HG02885 (cell line): ENCODE results near the gene UBE2V1.
"Not testable (repeated sequence)": the region's sequence is repeated elsewhere in the genome, so short reads cannot be mapped to it uniquely, and the experiment has no call there.

ENCODE experiments used
- ATAC-seq: cut with Tn5 transposase; IDR thresholded peaks from one replicate; pipeline ENCODE4 v1.9.1; 2021; ENCODE audit warnings: mild to moderate bottlenecking; ENCODE audit not compliant: unreplicated experiment, poor library complexity

Gene UBE2V1

GRCh38 chr20:50138479-50139393 is 25.8 kb upstream of the UBE2V1 start:
- ATAC-seq = no peak

GRCh38 chr20:50138120-50138478 is 25.1 kb upstream of the UBE2V1 start:
- no peak for ATAC-seq

GRCh38 chr20:50137702-50138101 is 24.8 kb upstream of the UBE2V1 start:
- ATAC-seq = not testable (repeated sequence)

- no peak for ATAC-seq
Observed at GRCh38 chr20:50136822-50137599, 24.1 kb upstream of the UBE2V1 start.

GRCh38 chr20:50135157-50135556 is 22.2 kb upstream of the UBE2V1 start:
- not testable (repeated sequence) for ATAC-seq

GRCh38 chr20:50133474-50134217 is 20.7 kb upstream of the UBE2V1 start:
- ATAC-seq = no peak

- ATAC-seq = no peak
Observed at GRCh38 chr20:50133041-50133440, 20.1 kb upstream of the UBE2V1 start.

- ATAC-seq = no peak
Observed at GRCh38 chr20:50130995-50131394, 18.0 kb upstream of the UBE2V1 start.

- ATAC-seq = no peak
Observed at GRCh38 chr20:50130356-50130723, 17.4 kb upstream of the UBE2V1 start.

GRCh38 chr20:50129662-50130355 is 16.9 kb upstream of the UBE2V1 start:
- ATAC-seq = no peak

- no peak for ATAC-seq
Observed at GRCh38 chr20:50128520-50128905, 15.6 kb upstream of the UBE2V1 start.

GRCh38 chr20:50127587-50128519 is 14.9 kb upstream of the UBE2V1 start:
- no peak for ATAC-seq

GRCh38 chr20:50126662-50127061 is 13.7 kb upstream of the UBE2V1 start:
- ATAC-seq = no peak

- ATAC-seq = no peak
Observed at GRCh38 chr20:50125279-50125678, 12.3 kb upstream of the UBE2V1 start.

- no peak for ATAC-seq
Observed at GRCh38 chr20:50124496-50124895, 11.5 kb upstream of the UBE2V1 start.

- ATAC-seq = no peak
Observed at GRCh38 chr20:50123418-50123817, 10.5 kb upstream of the UBE2V1 start.

GRCh38 chr20:50122763-50123162 is 9.8 kb upstream of the UBE2V1 start:
- no peak for ATAC-seq

GRCh38 chr20:50121858-50122271 is 8.9 kb upstream of the UBE2V1 start:
- ATAC-seq = no peak
